Stimulated activated naive CD4-positive, alpha-beta T cell treated with Interleukin-2 at 50 U/mL for 16 hours (primary cell): ENCODE results near the gene NT5C3A.
"Not testable (repeated sequence)": the region's sequence is repeated elsewhere in the genome, so short reads cannot be mapped to it uniquely, and the experiment has no call there.

Source experiments
- DNase-seq: peaks from one replicate; lab custom pipeline; 2025; lab: John Stamatoyannopoulos, UW

Gene NT5C3A

GRCh38 chr7:32979902-32980301 lies 82.7 kb downstream of the NT5C3A start:
- not testable (repeated sequence) for DNase-seq

- DNase-seq, result not testable (repeated sequence)
Observed at GRCh38 chr7:32979246-32979645, 83.3 kb downstream of the NT5C3A start.

GRCh38 chr7:32977159-32977558 lies 85.4 kb downstream of the NT5C3A start:
- not testable (repeated sequence) for DNase-seq

GRCh38 chr7:32971967-32972366 lies 90.6 kb downstream of the NT5C3A start:
- DNase-seq, result not testable (repeated sequence)

- not testable (repeated sequence) for DNase-seq
Observed at GRCh38 chr7:32967268-32967582, 95.4 kb downstream of the NT5C3A start.

GRCh38 chr7:32966489-32967267 lies 95.9 kb downstream of the NT5C3A start:
- not testable (repeated sequence) for DNase-seq

- DNase-seq, result not testable (repeated sequence)
Observed at GRCh38 chr7:32964461-32965159, 98.0 kb downstream of the NT5C3A start.
